ENCODE results near the gene IFIT1B. TPM values are rescaled to one million over a fixed set of nuclear protein-coding genes. Genes with fewer than 3 reads are reported as not detected.

The IFIT1B gene
- total RNA-seq, 1 experiment from 2014 or later: not detected

DNA sequence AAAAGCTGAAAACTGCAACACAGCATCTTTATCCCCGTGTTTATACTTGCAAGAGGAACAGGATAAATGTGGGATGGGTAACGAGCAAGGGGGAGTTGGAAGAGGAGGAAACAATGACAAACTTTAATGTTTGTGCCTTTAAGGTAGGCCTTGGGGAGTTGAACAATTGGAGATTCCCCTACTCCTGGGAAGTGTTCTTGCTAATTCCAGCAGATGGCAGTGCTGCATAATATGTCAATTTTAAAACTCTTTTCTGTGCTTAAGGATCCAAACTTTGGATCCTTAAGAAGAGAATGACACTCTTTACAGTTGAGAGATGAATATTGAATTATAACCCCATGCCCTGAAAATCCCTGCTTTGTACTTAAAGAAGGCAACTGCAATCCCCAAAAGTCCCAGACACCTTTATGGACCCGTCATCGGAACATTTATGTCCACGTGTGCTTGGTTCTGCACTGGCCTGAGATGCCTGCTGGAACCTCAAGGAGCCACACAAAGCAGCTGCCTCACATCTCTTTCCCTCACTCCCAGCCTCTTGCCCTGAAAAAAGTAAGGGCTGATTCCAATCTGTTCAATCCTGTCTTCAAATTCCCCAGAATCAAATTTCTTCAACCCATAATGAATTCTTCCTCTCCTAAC is 48.5 kb downstream of the IFIT1B start:
- peak; percentile 60 for DNase-seq (ENCODE audit: low read depth, low spot score)
- in situ Hi-C loops (cut with HindIII; ENCODE audit: low pct_unique_long_range_greater_than_20kb, low sequenced_read_pairs): no loop called here

DNA sequence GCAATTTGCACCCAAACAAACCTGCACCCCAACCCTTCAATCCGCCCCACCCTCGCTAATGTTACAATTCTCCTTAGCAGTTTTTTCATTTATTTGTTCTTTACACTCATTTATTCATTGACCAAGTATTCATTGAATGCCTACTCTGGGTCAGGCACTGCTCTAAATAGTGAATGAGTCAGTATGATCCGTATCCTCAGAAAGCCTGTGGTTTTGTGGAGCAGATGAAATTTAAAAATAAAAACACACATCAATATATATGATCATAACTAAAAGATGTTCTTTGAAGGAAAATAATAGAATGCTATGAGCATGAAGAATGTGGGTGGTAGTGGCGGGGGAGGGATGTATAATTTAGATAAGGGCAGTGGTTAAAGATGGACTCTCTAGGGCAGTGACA is 49.8 kb downstream of the IFIT1B start:
- in situ Hi-C loops (cut with HindIII; ENCODE audit: low pct_unique_long_range_greater_than_20kb, low sequenced_read_pairs): no loop called here
- DNase-seq (ENCODE audit: low read depth, low spot score): no peak

GRCh38 chr10:89428877-89429276 is 51.0 kb downstream of the IFIT1B start:
- no peak for DNase-seq (ENCODE audit: low read depth, low spot score)
- in situ Hi-C loops (cut with HindIII; ENCODE audit: low pct_unique_long_range_greater_than_20kb, low sequenced_read_pairs): no loop called here

DNA sequence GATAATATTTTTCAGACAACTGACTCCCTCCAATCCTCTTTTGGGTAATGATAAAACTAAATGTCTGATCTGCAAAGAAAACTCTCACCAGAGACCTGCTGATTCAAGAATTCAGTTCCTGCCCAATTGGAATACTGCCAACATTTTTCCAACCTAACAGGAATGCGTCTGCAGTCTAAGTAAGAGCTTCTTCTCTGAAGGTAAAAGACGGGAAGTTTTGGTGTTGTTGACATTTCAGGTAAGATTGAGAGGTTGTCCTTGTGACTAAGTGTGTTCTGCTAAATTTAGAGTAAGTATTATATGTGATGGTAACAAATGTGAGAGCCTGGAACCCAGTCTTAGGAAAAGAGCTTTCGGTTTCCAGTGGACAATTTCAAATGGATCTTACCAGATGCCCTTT is 54.1 kb downstream of the IFIT1B start:
- in situ Hi-C loops (cut with HindIII; ENCODE audit: low pct_unique_long_range_greater_than_20kb, low sequenced_read_pairs): no loop called here
- DNase-seq (ENCODE audit: low read depth, low spot score): no peak

Other genes starting within 250 kb of the IFIT1B start
- not detected in 2 replicates for gene CH25H, start 170.7 kb upstream of the IFIT1B start, total RNA-seq (2014; rRNA removed; shearing (Covaris generic))
- 68.2 and 76.1 TPM in 2 replicates for gene LIPA, start 126.3 kb upstream of the IFIT1B start, total RNA-seq (2014; rRNA removed; shearing (Covaris generic))
- 1.7 and 2.0 TPM in 2 replicates for gene IFIT2, start 76.0 kb upstream of the IFIT1B start, total RNA-seq (2014; rRNA removed; shearing (Covaris generic))
- gene IFIT3, start 50.1 kb upstream of the IFIT1B start, total RNA-seq (2014; rRNA removed; shearing (Covaris generic)): 4.5 and 5.0 TPM in 2 replicates
- 0.24 and 1.3 TPM in 2 replicates for gene IFIT1, start 14.6 kb downstream of the IFIT1B start, total RNA-seq (2014; rRNA removed; shearing (Covaris generic))
- gene IFIT5, start 36.5 kb downstream of the IFIT1B start, total RNA-seq (2014; rRNA removed; shearing (Covaris generic)): 9.3 and 10.3 TPM in 2 replicates
- not detected in 2 replicates for gene SLC16A12, start 157.5 kb downstream of the IFIT1B start, total RNA-seq (2014; rRNA removed; shearing (Covaris generic))

Data from SK-MEL-5 (cell line).